HEK293 (cell line): Measurements from ENCODE around the gene CFAP299.

Experiments
- CTCF ChIA-PET: fragments of 350-600 bp; formaldehyde crosslinking; extraction: SDS; loops from one replicate; lab custom pipeline; 2021; ENCODE audit warnings: antibody characterized with exemption; lab: Yijun Ruan, JAX
- POLR2A ChIA-PET: fragments of 300-600 bp; formaldehyde crosslinking; extraction: SDS; loops from one replicate; lab custom pipeline; 2020; ENCODE audit warnings: antibody characterized with exemption, inconsistent platforms; lab: Yijun Ruan, JAX
- H3K27ac ChIP-seq: fragments of 200-500 bp; sonication (Bioruptor generic); 2 replicates; pipeline ENCODE4 v1.5.1; 2014; ENCODE audit warnings: low read depth, low read length, control low read depth, inconsistent platforms; ENCODE audit errors: extremely low read depth
- H3K36me3 ChIP-seq, 2 experiments: fragments of 200-500 bp in 1 of 2; sonication (Bioruptor generic) in 1 of 2; 1 replicate in 1 of 2; 2 replicates in 1 of 2; pipeline ENCODE4 v1.5.1; 2014 to 2017; ENCODE audit warnings: inconsistent platforms in 2 of 2, low read length in 2 of 2; ENCODE audit not compliant: control insufficient read depth in 2 of 2, insufficient read depth in 1 of 2
- H3K4me1 ChIP-seq: fragments of 200-500 bp; sonication (Bioruptor generic); 2 replicates; pipeline ENCODE4 v1.5.1; 2014; ENCODE audit warnings: mild to moderate bottlenecking, low read length, inconsistent platforms; ENCODE audit not compliant: control insufficient read depth, insufficient read depth
- H3K4me3 ChIP-seq: 2 replicates; pipeline ENCODE4 v1.5.1; 2011; ENCODE audit warnings: low read depth, mild to moderate bottlenecking, control low read depth, low read length, moderate library complexity
- H3K9me3 ChIP-seq: fragments of 200-500 bp; sonication (Bioruptor generic); 2 replicates; pipeline ENCODE4 v1.5.1; 2014; ENCODE audit warnings: low read depth, low read length, inconsistent platforms; ENCODE audit not compliant: control insufficient read depth, insufficient read depth
- GLIS1 ChIP-seq: fragments of 450-650 bp; formaldehyde crosslinking; IDR thresholded peaks from 2 replicates; pipeline ENCODE4 v1.5.1; 2016; ENCODE audit warnings: missing biosample characterization, missing genetic modification characterization
- HIC1 ChIP-seq: fragments of 450-650 bp; formaldehyde crosslinking; IDR thresholded peaks from 2 replicates; pipeline ENCODE4 v1.5.1; 2016; ENCODE audit warnings: missing biosample characterization, missing genetic modification characterization
- KLF10 ChIP-seq: fragments of 450-650 bp; IDR thresholded peaks from 2 replicates; pipeline ENCODE4 v1.5.1; 2018; ENCODE audit warnings: missing biosample characterization, mild to moderate bottlenecking, missing genetic modification characterization
- MYNN ChIP-seq: fragments of 450-650 bp; formaldehyde crosslinking; IDR thresholded peaks from 2 replicates; pipeline ENCODE4 v1.5.1; 2016; ENCODE audit warnings: missing biosample characterization, missing genetic modification characterization, borderline replicate concordance
- PATZ1 ChIP-seq: fragments of 450-650 bp; formaldehyde crosslinking; IDR thresholded peaks from 2 replicates; pipeline ENCODE4 v1.5.1; 2016; ENCODE audit warnings: missing biosample characterization, missing genetic modification characterization
- YY1 ChIP-seq: fragments of 450-650 bp; formaldehyde crosslinking; IDR thresholded peaks from 2 replicates; pipeline ENCODE4 v1.5.1; 2018; ENCODE audit warnings: missing biosample characterization, missing genetic modification characterization
- ZBTB49 ChIP-seq: fragments of 450-650 bp; formaldehyde crosslinking; IDR thresholded peaks from 2 replicates; pipeline ENCODE4 v1.5.1; 2016; ENCODE audit warnings: missing biosample characterization, missing genetic modification characterization, low read depth
- ZFP3 ChIP-seq: fragments of 450-650 bp; formaldehyde crosslinking; IDR thresholded peaks from 2 replicates; pipeline ENCODE4 v1.5.1; 2016; ENCODE audit warnings: low read depth, missing biosample characterization, missing genetic modification characterization
- ZNF10 ChIP-seq: fragments of 450-650 bp; formaldehyde crosslinking; IDR thresholded peaks from 2 replicates; pipeline ENCODE4 v1.5.1; 2017; ENCODE audit warnings: missing biosample characterization, missing genetic modification characterization
- ZNF146 ChIP-seq: fragments of 450-650 bp; formaldehyde crosslinking; IDR thresholded peaks from 2 replicates; pipeline ENCODE4 v1.5.1; 2016; ENCODE audit warnings: missing biosample characterization, missing genetic modification characterization
- ZNF157 ChIP-seq: fragments of 450-650 bp; formaldehyde crosslinking; IDR thresholded peaks from 2 replicates; pipeline ENCODE4 v1.5.1; 2016; ENCODE audit warnings: missing biosample characterization, missing genetic modification characterization
- ZNF184 ChIP-seq: fragments of 450-650 bp; IDR thresholded peaks from 2 replicates; pipeline ENCODE4 v1.5.1; 2018; ENCODE audit warnings: missing biosample characterization, mild to moderate bottlenecking, missing genetic modification characterization
- ZNF24 ChIP-seq: fragments of 450-650 bp; formaldehyde crosslinking; IDR thresholded peaks from 2 replicates; pipeline ENCODE4 v1.5.1; 2016; ENCODE audit warnings: missing biosample characterization, missing genetic modification characterization
- ZNF366 ChIP-seq: fragments of 450-650 bp; formaldehyde crosslinking; conservative IDR thresholded peaks from 2 replicates; pipeline ENCODE4 v1.5.1; 2016; ENCODE audit warnings: missing biosample characterization, missing genetic modification characterization
- ZNF529 ChIP-seq: fragments of 450-650 bp; formaldehyde crosslinking; IDR thresholded peaks from 2 replicates; pipeline ENCODE4 v1.5.1; 2017; ENCODE audit warnings: missing genetic modification characterization, missing biosample characterization; ENCODE audit not compliant: insufficient replicate concordance
- ZNF580 ChIP-seq: fragments of 450-650 bp; formaldehyde crosslinking; IDR thresholded peaks from 2 replicates; pipeline ENCODE4 v1.5.1; 2016; ENCODE audit warnings: missing biosample characterization, missing genetic modification characterization
- ZNF624 ChIP-seq: fragments of 450-650 bp; formaldehyde crosslinking; IDR thresholded peaks from 2 replicates; pipeline ENCODE4 v1.5.1; 2017; ENCODE audit warnings: missing biosample characterization, missing genetic modification characterization
- ZNF677 ChIP-seq: fragments of 450-650 bp; IDR thresholded peaks from 2 replicates; pipeline ENCODE4 v1.5.0; 2018; ENCODE audit warnings: missing biosample characterization, mild to moderate bottlenecking, missing genetic modification characterization, moderate library complexity
- ZNF692 ChIP-seq: fragments of 450-650 bp; formaldehyde crosslinking; IDR thresholded peaks from 2 replicates; pipeline ENCODE4 v1.5.1; 2016; ENCODE audit warnings: missing biosample characterization, missing genetic modification characterization
- ZNF707 ChIP-seq: fragments of 450-650 bp; formaldehyde crosslinking; IDR thresholded peaks from 2 replicates; pipeline ENCODE4 v1.5.1; 2016; ENCODE audit warnings: missing biosample characterization, missing genetic modification characterization
- ZNF76 ChIP-seq: fragments of 450-650 bp; formaldehyde crosslinking; IDR thresholded peaks from 2 replicates; pipeline ENCODE4; 2016; ENCODE audit warnings: low read depth, missing biosample characterization, missing genetic modification characterization, borderline replicate concordance
- ZNF792 ChIP-seq: fragments of 450-650 bp; formaldehyde crosslinking; IDR thresholded peaks from 2 replicates; pipeline ENCODE4 v1.5.1; 2016; ENCODE audit warnings: missing biosample characterization, missing genetic modification characterization

The CFAP299 gene

GRCh38 chr4:80459918-80460473 is 124.5 kb downstream of the CFAP299 start:
- H3K36me3 ChIP-seq = no peaks in the 10 kb centered on the region
- H3K9me3 ChIP-seq = no peaks in the 10 kb centered on the region
- ChIA-PET CTCF (interaction anchor here (0.7 kb wide), 1 partner anchor 1370 kb away, joined by 3 read pairs; no protein-coding TSS in a partner anchor), POLR2A (no interaction called here)
- no peak overlapping the region for H3K4me3 ChIP-seq
- no peaks in the 10 kb centered on the region for H3K4me1 ChIP-seq
- TF ChIP-seq ZNF792 (tag by site-specific recombination) (no peak), ZNF366 (tag by site-specific recombination) (no peak), ZFP3 (tag by site-specific recombination) (no peak), ZNF580 (tag by site-specific recombination) (no peak), YY1 (tag by site-specific recombination) (no peak), ZNF624 (tag by site-specific recombination) (no peak), GLIS1 (tag by site-specific recombination) (no peak), PATZ1 (tag by site-specific recombination) (no peak), ZNF24 (tag by site-specific recombination) (no peak), HIC1 (no peak), ZNF10 (tag by site-specific recombination) (no peak), ZNF677 (no peak), KLF10 (tag by site-specific recombination) (no peak), ZNF157 (tag by site-specific recombination) (no peak), ZNF529 (tag by site-specific recombination) (no peak), ZNF707 (tag by site-specific recombination) (no peak)
- H3K27ac ChIP-seq = no peak overlapping the region

- Histone ChIP-seq H3K27ac (no peak overlapping the region), H3K4me1 (no peaks in the 10 kb centered on the region), H3K36me3 (no peaks in the 10 kb centered on the region), H3K9me3 (no peaks in the 10 kb centered on the region), H3K4me3 (no peak overlapping the region)
- TF ChIP-seq ZNF692 (tag by site-specific recombination) (no peak), ZNF146 (tag by site-specific recombination) (no peak), ZNF366 (tag by site-specific recombination) (no peak), HIC1 (no peak), ZNF184 (no peak), ZNF76 (no peak), MYNN (no peak), ZBTB49 (tag by site-specific recombination) (no peak)
- ChIA-PET POLR2A (no interaction called here), CTCF (no interaction called here)
These were observed 125.9 kb downstream of the CFAP299 start for GRCh38 chr4:80461412-80461811.
